SKM-1 treated with dmso at 0.1 percent for 144 hours (cell line): ENCODE measurements around the gene OLR1.
A peak's percentile ranks its signal among the peaks of the same experiment; 100 is the strongest.

ENCODE experiments used
- DNase-seq: peaks from one replicate; lab custom pipeline; 2025; ENCODE audit not compliant: unreplicated experiment; lab: John Stamatoyannopoulos, UW

Gene OLR1

DNA sequence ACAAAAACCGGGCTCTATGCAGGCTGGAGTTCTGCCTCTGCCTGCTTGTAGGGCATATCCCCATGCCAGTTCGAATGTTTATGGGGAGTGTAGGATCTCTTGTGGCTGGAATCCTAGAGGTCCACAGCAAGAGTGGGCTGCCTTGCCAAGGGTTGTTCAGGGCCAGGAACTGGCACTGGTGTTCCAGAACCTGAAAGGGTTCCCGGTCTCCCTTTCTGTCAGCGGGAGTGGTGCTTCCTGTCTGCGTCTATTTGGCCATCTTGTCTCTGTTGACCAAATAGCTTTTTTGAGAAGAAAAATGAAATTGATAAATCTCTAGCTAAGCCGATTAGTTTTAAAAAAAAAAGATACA lies 17.8 kb downstream of the OLR1 start:
- no peak for DNase-seq

DNA sequence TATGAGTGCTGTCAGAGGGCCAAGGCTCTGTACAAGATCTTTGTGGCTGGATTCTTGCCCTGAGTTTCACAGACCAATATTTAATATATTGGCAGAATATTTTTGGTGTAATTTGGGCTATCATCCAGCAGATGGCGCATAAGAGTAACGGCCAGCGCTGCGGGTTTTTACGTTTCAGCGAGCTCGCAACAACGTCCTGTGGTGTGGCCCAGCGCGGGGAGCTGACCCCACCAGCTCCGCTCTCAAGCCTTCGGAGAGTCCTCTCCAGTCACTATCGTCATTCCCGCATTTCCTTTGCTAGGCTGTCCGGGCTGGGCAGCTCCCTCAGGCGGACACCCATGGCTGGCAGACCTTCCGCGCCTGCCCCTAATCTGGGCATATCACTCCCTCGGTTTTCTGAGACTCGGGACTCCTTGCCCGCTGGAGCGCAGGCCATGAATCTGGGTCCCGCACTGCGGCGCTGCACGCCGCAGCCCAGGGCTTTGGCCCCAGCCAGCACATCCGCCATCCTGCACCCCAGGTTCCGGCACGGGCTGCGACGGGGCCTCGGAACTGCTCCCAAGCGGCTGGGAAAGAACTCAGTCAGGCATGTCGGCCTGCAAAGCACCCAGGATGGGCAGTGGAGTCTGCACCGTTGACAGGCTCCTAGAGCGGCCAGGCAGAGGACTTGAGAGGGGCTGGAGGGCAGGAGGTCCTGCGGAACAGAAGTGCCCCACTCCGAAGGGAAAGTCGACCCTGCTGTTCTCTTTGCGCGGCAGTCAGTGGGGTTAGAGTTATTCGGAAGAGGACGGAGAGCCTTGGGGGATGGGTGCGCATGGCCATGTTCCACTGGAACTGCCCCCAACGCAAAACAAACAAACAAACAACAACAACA lies 18.4 kb downstream of the OLR1 start:
- DNase-seq, result peak; percentile 14

- DNase-seq, result no peak
Observed at GRCh38 chr12:10151621-10152020, 20.3 kb downstream of the OLR1 start.

DNA sequence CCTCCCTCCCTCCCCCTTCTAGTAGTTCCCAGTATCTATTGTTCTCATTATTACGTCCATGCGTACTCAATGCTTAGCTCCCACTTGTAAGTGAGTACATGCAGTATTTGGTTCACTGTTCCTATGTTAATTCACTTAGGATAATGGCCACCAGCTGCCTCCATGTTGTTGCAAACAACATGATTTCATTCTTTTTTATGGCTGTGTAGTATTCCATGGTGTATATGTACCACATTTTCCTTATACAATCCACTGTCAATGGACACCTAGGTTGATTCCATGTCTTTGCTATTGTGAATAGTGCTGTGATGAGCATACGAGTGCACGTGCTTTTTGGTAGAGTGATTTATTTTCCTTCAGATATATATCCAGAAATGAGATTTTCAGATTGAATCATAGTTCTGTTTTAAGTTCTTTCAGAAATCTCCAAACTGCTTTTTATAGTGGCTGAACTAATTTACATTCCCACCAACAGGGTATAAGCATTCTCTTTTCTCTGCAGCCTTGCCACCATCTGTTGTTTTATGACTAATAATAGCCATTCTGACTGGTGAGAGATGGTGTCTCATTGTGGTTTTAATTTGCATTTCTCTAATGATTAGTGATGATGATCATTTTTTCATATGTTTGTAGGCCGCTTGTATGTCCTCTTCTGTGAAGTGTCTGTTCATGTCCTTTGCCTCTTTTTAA lies 24.1 kb downstream of the OLR1 start:
- DNase-seq, result no peak

DNA sequence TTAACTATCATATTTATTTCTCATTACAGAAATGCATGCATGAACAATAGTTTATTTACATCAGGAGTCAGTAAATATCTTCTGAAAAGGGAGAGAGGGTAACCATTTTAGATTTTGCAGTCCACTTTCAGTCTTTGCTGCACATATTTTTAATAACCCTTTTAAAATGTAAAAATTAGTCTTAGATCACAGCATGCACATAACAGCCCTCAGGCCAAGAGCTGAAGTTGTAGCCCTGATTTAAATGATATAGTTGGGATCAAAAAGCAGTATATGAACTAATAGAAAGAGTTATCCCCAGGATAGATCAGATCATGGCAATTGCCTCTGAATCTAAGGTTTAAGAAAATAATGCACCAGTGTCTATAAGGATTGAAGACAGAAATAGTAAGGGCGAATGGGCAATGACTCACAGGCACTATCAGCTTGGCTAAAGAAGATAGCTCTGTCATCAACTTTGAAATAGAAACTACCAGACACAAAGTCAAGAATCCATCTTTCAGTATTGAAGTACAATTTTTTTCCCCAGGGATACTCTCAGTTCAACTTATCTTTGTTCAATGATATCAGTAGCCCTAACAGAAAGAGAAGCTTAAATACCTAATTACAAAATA lies 28.8 kb downstream of the OLR1 start:
- no peak for DNase-seq

- peak; percentile 26 for DNase-seq
Observed at GRCh38 chr12:10140001-10140400, 31.9 kb downstream of the OLR1 start.

DNA sequence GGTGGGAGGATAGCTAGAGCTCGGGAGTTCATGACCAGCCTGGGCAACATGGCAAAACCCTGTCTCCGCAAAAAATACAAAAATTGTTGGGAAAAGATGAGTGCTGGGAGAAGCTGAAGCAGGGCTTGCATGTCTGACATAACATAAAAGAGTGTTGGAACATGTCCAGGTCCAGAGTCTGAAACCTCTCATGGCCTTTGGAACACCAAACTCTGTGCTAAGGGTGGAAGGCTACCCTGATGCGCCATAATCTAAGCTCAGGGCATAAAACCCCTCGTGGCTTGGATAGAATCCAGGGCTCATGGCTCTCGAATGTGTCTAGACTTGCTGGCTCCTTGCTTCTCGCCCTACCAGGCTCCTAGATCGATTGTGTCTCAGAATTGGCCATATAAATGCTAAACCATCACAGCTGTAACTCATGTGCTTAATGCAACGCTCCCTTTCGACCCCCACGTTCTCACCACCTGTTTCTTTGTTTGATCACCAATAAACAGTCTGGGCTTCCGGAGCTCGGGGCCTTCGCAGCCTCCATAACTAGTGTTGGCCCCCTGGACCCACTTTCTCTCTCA lies 35.2 kb downstream of the OLR1 start:
- no peak for DNase-seq

GRCh38 chr12:10135126-10135525 lies 36.8 kb downstream of the OLR1 start:
- DNase-seq, result no peak

DNA sequence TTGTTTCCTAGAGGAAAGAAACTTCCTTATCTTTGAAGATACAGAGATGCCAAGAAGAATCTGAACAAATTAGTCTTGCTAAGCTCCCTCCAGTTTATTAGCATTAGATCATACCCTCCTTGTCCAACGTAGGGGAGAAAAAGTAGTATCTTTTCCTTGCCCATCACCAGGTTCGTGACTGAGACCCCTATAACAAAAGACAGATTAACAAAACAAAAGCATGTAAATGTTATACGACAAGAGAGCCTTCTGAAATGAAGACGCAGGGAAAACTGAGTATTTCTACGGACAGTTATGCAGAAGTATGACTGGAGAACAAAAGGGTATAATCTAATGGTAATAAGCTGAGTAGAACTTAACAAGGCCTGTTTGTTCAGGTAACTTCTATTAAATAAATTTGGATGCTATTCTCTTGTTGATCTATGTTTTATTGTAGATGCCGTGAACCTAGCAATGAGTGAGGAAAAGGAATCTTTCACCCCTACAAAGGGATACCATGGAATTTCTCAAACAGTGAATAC lies 39.0 kb downstream of the OLR1 start:
- no peak for DNase-seq

- peak; percentile 35 for DNase-seq
Observed at GRCh38 chr12:10131111-10131690, 40.7 kb downstream of the OLR1 start.

DNA sequence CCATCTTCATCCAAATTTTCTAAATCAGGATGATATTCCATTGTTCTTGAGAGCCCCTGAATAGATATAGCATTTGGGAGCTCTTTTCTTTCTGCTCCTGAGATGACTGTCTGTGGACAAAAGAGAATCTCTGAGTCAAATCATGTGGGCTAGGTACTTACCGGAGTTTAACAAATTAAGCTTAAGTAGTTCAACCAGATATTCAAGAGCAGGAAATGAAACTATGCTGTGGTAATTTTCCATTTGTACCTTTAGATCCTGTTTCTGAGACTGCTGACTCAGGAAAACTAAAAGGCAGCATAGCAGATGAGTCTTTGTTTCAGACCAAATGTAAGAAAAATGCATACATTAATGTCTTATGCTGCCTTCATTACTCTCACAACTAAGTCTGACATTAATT lies 41.9 kb downstream of the OLR1 start, which contains the start of gene CLEC7A:
TSS of gene CLEC7A (minus strand) at position 158 of the 400 bp plus-strand sequence. CDS start at position 41, 117 bp downstream.
- DNase-seq, result peak; percentile 16

DNA sequence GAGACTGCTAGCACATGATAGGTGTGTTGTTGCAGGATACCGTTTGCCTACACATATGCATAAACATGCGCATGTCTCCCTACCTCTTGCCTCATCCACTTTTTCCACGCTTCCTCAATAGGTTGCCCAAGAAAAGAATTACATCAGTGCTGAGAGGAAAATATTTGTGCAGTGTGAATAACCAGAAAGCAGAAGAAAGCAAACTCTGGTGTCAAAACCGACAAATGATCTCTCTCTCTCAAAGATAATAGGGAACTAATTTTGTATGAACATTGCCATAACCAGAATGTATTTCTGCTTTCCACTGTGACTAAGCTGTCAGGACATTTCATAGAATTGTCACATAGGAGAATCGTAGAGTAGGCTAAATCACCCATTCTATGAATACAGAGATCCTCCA lies 43.2 kb downstream of the OLR1 start:
- DNase-seq, result peak; percentile 92

DNA sequence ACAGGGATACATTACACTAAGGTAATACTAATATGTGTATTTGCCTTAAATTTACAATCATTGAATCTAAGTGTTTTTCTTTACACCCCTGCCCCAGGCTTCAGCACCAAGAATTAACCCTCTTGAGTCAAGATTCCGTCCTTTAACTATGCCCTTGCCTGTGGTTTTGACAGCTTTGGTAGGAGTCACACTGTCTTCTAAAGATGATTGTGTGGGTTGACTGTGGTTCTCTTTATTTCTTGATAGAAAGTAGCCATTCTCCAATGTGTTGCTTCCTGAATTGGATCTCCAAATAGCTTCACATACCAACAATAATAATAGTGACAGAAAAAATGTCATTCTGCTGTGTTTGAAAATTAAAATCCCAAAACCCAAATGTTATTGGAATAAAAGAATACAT lies 45.5 kb downstream of the OLR1 start:
- DNase-seq, result no peak

- DNase-seq, result no peak
Observed at GRCh38 chr12:10122689-10123088, 49.2 kb downstream of the OLR1 start.

GRCh38 chr12:10121278-10121677 lies 50.7 kb downstream of the OLR1 start:
- DNase-seq, result peak; percentile 69

DNA sequence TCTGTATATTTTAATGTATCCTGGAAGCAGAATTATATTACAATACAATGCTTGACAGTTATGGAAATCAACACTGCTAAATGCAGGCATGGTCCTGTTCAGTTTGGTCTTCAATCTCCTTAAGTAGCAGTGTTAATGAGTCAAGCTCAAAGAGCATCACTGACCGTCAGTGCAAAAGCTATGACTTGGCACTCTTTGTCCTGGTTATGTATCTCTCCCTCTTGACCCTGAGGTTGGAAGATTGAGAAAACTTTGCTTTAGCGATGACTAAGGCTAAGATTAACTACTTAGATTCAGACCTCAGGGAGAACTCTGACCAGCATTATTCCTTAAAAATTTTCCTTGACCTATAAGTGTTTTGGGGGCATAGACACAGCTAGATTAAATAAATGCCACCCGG lies 52.9 kb downstream of the OLR1 start:
- DNase-seq, result no peak

DNA sequence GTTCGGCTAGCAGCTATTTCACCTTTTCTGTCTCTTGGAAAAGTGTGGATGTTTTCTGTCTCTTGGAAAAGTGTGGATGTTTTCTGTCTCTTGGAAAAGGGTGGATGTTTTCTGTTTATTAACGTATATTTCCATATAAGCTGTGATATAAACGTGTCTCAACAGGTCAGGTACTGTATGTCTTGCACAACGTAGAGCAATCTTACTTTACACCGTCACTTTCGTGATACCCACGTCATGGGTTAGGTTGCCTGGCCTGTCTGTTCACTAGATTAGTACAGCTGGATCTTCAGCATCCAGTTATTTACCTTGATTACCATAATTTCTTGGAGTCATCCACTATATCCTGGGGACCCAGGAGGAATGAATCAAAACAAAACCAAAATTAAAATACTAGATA lies 56.0 kb downstream of the OLR1 start:
- DNase-seq, result no peak

DNA sequence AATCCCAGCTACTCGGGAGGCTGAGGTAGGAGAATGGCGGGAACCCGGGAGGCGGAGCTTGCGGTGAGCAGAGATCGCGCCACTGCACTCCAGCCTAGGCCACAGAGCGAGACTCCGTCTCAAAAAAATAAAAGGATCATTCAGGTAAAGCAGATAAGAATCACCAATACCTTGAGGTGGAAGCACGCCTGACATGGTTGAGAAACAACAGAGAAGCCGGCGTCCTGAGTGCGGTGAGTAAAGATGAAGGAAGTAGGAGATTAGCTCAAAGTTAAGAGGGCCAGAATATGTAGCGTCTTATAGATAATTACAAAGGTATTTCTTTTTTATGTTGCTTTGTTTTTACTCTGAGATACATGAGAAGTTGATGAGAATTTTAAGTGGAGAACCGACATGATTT lies 56.6 kb downstream of the OLR1 start:
- no peak for DNase-seq

- no peak for DNase-seq
Observed at GRCh38 chr12:10113920-10114319, 58.0 kb downstream of the OLR1 start.

- no peak for DNase-seq
Observed at GRCh38 chr12:10113075-10113474, 58.9 kb downstream of the OLR1 start.

DNA sequence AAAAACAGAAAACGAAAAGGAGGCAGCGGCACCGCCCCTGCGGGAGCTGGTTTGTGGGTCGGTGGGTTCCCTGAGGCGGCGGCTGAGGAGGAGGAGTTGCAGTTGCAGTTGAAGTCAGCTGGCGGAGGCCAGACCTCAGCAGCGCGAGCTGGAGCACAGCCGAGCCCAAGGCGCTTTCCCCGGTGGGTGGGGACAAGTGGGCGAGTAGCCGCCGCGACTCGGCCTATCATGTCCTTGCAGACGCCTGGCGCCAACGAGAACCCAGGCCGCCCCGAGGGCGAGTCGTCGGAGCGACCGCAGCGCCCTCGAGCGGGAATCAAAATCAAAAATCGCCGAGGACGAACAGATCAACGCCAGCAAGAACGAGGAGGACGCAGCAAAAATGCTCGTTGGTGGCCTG lies 60.5 kb downstream of the OLR1 start:
- no peak for DNase-seq
